ENCODE results near the gene YWHAH.

GRCh38 chr22:31956360-31956759 lies 12.0 kb downstream of the YWHAH start:
- TF ChIP-seq EZH2phosphoT487 (IDR thresholded peaks at IDR 0.05; ENCODE audit: insufficient read depth, low read depth) (no peak), EZH2 (IDR thresholded peaks at IDR 0.05; ENCODE audit: insufficient read depth, poor library complexity, severe bottlenecking) (no peak)

Measured in GM23248 (cell line).